HG02678 (cell line): ENCODE measurements around the gene BRD7.
A peak's percentile ranks its signal among the peaks of the same experiment; 100 is the strongest.
"Not testable (repeated sequence)": the region's sequence is repeated elsewhere in the genome, so short reads cannot be mapped to it uniquely, and the experiment has no call there.

ENCODE experiments used
- ATAC-seq: cut with Tn5 transposase; IDR thresholded peaks from one replicate; pipeline ENCODE4 v1.9.1; 2021; ENCODE audit warnings: mild to moderate bottlenecking, moderate library complexity; ENCODE audit not compliant: unreplicated experiment

BRD7 gene

DNA sequence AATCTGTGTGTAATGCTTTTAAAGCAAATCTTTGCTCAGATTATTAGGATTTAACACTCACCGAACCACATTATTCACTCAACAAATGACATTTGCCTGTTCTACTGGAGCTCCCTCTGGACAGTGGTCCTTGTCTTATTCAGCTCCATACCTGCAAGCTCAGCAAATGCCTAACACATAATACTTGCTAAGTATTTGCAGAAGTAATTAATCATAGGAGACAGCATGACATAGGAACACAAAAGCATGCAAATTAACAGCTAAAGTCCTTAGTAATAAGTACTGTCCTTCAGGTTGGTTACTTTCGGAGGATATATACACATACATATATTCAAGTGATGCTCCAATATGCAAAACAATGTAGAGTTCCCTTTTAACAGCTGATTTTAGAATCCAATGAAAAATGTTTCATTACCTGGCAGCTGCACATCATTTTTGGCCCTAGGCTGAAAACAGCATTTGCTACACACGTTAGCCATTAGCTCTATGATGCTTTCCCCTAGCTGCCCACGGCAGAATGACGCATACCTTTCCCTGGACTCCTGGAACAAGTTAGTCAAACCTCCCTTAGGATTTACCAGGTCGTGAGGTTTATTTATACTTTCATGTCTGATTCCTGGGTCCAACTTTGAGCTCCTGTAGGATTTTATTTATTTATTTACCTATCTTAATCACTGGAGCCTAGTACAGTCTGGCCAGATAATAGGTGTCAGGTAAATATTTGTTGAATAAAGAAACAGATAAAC, 8.6 kb downstream of the BRD7 start:
- ATAC-seq = no peak

DNA sequence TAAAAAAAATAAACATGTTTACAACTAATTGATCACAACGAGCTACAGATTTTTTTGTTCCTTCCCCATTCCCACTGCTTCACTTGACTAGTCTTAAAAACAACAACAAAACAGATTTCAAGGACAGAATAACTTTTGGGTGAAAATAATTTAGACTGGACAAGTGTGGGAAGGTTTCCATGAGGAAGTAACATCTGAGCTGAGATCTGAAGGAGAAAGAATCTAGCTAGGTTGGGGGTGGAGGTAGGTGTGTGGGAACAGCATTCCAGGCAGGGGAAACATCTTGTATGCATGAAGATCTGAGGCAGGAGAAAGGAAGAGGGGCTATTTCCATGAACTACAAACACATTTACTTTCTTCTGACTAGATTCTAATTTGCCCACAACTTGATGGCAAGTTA, 9.2 kb downstream of the BRD7 start:
- ATAC-seq = no peak

DNA sequence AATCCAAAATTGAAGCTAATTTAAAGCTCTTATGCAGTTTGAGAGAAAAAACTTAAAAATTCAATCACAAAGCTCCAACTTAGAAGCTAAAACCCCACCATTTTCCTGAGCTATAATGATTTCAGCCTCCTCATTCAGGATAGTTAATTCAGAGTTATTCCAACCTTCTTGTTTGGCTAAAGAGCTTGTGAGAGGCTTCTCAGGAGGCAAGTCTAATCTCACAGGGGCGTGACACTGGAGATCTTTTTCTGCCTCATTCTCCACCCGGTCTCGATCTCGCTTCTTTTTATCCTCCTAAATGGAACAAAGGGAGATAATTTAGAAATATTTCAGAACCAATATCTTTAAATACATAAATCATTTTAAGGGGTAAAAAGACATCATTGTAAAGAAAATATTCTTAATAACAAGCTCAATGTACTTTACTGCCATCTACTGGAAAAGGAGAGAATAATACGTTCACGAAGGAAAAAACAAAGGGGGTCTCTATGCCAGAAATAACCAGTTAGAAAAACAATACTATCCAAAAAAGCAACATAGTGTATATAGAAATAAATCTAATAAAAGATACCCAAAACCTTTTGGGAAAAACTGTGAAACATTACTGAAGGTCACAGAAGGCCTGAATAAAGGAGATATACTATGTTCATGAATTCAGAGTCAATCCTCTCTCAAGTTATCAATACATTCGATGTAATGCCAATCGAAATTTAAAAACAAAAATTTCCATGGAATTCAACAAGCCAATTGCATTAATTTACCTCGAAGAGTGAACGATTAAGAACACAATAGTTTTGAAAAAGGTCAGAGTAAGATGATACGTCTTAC, 13.9 kb downstream of the BRD7 start:
- ATAC-seq = no peak

DNA sequence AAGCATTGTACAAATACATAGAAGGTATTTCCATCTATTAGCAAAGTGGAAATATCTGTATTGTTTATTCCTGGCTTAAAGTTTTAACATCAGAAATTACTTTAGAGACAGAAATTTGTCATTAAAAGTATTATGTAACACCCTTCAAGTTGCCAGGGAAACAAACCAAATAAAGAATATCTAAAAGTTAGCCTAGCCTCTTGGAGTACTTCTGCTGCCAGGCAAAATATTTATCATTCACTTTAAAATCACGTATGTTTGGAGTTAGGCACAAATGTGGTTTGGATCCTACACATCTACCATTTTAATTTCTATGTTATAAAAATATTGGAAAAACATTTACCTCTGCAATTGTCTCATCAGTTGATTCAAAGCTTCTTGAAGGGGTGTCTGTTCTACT, 14.7 kb downstream of the BRD7 start:
- ATAC-seq = no peak

DNA sequence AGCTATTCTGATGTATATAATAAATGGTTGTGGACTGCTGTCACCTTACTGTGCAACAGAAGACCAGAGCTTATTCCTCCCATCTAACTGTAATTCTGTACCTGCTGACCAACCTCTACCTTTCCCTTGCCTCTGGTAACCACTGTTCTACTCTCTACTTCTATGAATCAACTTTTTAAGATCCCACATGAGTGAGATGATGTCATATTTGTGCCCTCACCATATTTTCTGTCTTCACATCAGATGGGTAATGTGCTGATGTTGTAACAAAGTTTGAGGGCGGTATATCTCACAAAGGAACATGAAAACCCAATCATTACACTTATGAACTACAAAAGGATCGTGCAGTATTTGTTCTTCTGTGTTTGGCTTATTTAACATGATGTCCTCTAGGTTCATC, 16.8 kb downstream of the BRD7 start:
- ATAC-seq = no peak

DNA sequence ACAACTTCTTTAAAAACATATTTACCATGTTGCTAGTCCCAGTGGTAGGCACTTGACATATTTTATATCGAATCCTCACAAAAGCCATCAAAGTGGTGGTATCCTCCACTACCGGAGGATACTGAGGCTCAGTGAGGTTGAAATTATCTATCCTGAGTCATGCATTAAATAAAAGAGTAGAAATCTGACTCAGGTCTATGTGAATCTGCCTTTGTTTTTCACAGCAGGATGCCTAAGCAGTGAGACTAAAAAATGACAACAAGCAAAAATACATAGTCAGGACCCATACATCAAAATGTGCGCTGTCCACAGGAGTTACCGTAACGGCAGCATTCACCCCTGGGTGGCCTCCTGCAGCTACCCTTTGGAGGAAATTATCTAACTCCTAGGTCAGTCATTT, 17.7 kb downstream of the BRD7 start:
- ATAC-seq = no peak

DNA sequence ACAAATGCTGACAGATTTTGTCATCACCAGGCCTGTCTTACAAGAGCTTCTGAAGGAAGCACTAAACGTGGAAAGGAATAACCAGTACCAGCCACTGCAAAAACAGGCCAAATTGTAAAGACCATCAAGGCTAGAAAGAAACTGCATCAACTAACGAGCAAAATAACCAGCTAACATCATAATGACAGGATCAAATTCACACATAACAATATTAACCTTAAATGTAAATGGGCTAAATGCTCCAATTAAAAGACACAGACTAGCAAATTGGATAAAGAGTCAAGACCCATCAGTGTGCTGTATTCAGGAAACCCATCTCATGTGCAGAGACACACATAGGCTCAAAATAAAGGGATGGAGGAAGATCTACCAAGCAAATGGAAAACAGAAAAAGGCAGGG, 23.6 kb downstream of the BRD7 start:
- not testable (repeated sequence) for ATAC-seq

DNA sequence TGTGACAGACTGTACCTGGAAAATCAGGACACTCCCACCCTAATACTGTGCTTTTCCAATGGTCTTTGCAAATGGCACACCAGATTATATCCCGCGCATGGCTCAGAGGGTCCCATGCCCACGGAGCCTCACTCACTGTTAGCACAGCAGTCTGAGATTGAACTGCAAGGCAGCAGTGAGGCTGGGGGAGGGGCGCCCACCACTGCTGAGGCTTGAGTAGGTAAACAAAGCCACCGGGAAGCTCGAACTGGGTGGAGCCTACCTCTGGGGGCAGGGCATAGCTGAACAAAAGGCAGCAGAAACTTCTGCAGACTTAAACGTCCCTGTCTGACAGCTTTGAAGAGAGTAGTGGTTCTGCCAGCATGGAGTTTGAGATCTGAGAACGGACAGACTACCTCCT, 25.2 kb downstream of the BRD7 start:
- not testable (repeated sequence) for ATAC-seq

DNA sequence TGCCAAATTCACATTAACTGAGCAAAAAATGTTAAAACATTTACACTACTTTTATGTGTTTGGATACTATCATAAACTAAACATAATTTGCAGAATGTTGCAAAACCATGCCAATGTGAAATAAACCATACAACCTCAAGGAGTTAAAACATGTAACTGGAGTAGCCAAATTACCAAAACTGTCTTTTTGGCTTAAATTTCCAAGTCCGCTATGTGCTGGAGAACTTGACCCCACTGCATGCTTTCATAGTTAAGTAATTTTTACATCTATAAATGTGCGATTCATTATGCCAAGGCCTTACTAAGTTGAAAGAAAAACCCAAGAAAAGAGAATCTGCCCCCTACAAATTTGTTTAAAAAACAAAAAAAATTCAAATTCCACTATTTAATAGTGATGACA, 28.2 kb downstream of the BRD7 start:
- ATAC-seq = no peak

DNA sequence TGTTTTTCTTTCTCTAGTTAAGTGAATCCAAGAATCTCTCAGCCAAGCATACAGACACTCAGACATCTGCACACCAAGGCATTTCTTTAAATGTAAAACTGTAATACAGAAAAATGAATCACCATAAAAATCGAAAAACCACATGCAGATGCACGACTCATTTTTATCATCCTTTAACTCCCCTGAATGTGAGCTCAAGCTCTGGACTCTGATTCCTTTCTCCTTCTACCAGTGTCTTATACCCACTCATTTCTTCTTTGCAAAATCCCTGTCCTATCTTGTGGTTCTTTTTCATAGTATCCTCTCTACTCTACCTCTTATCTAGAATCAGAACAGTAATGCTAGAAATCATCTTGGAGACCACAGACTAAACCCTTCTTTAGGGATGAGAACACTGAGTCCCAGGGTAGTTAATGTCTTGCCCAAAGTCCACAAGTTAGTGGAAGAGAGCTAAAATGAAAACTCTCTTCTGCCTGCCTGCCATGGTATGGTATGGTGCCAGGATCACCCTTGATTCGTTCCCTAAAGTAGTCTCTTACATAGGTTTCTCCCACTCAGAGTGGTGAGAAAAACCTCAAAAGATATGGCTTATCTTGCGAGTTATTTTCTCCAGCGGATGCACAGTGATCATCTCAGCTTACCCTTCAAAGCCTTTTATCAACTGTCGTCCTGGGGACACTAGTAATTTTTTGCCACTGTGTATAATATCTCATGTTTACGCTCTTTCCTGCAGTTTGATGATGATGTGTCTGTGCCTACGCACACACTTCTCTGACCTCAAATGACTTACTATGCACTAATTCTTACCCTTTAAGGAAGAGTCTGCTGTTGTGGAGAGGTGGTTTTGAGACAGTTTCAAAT, 30.2 kb downstream of the BRD7 start:
- no peak for ATAC-seq

DNA sequence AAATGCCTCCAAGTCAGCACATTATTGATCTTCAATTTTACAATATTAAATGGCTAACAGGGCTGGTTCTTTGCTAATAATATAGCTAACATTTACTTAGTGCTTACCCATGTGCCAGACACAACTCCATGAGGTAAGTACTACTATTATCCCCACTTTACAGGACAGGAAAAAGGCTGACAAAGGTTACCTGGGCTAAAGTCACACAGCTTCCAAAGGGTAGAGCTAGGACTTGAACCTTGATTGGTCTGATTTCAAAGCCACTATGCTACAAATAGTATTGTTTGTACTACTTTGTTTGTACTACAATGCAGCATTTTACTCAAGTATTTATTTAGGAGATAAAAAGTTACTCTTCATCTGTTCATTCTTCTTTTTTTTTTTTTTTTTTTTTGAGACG, 31.9 kb downstream of the BRD7 start:
- no peak for ATAC-seq

DNA sequence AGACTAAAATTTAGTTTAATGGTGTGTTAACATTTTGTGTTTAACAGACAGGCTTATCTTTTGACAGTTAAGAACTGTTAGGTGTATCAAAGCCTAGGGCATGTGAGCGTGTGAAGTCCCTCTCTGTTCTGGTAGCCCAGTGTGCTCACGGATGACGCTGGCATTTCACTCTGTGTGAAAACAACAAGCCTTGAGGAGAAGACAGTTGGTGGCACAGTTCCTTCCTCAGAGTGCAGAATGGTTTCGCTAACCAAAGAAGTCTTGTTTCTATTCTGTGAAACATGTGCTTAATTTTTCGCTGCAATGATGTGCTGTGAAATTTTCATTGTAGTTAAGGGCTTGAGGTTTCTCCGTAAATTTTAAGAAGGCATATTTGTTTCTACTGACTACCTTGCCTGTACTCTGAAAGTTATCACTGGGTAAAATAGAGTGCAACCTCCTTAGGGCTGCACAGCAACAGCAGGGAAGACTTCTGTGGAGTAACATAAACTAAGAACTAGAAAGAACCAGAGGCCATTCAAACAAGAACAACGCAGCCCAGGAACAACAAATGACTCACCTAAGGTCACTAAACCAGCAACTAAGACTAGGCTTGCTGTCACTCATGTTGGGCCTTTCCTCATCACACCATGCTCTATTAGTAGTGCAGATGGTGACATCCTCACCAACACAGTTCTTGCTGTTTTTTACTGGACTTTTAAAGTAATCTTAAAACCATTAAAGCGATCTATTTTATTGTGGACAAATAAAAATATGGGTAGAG, 33.4 kb downstream of the BRD7 start:
- ATAC-seq = no peak

DNA sequence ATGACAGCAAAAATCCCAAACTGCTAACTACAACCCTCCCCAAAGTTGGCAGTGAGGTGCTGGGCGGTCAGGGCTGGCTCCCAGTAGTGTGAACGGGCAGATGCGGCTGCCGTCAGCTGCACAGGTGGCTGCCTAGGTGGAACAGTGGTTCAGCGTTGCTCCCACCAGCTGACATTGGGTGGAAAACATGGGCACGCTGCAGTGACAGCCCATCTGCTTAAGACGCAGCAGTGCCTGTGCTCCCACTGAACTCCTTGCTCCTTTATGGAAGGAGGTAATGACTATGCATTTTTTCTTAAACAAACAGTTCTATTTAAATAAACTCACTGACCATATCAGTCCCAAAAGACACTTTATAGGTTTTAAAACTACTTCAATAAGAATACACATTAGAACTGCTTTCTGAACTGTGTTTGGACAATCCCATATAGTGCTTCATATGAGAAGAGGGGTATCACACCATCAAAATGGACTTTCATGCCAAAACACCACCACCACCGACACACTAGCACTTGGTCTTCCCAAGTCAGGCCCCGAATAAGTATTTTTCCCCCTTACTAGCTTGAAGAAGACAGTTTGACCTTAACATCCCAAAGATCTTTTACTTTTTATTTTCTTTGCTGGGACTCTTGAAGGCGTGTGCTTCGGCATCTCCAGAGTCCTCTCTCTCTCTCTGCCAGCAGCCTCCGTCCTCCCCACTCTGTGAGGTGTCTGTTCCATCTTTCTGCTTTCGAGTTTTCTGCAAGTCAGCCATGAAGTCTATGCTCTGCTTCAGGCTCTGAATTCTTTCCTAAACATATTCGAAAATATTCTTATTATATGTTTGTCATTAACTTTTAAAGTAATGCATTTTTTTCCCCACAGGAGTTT, 34.4 kb downstream of the BRD7 start:
- ATAC-seq = no peak

DNA sequence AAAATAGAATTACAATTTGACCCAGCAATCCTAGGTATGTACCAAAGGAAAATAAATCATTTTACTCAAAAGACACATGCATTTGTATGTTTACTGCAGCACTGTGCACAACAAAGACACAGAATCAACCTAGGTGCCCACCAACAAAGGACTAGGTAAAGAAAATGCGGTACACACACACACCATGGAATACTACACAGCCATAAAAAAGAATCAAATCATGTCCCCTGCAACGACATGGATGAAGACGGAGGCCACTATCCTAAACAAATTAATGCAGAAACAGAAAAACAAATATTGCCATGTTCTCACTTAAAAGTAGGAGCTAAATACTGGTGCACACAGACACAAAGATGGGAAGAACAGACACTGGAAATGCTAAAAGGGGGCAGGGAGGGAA, 36.2 kb downstream of the BRD7 start:
- no peak for ATAC-seq

DNA sequence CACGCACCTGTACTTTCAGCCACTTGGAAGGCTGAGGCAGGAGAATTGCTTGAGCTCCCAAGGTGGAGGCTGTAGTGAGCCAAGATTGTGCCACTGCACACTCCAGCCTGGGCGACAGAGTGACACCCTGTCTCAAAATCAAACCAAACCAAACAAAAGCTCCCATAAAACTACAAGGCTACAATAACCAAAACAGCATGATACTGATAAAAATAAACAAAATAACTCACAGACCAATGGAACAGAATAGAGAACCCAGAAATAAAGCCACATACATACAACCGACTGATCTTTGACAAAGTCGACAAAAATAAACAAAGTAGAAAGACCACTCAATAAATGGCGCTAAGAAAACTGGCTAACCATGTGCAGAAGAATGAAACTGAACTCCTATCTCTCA, 37.2 kb downstream of the BRD7 start:
- no peak for ATAC-seq

DNA sequence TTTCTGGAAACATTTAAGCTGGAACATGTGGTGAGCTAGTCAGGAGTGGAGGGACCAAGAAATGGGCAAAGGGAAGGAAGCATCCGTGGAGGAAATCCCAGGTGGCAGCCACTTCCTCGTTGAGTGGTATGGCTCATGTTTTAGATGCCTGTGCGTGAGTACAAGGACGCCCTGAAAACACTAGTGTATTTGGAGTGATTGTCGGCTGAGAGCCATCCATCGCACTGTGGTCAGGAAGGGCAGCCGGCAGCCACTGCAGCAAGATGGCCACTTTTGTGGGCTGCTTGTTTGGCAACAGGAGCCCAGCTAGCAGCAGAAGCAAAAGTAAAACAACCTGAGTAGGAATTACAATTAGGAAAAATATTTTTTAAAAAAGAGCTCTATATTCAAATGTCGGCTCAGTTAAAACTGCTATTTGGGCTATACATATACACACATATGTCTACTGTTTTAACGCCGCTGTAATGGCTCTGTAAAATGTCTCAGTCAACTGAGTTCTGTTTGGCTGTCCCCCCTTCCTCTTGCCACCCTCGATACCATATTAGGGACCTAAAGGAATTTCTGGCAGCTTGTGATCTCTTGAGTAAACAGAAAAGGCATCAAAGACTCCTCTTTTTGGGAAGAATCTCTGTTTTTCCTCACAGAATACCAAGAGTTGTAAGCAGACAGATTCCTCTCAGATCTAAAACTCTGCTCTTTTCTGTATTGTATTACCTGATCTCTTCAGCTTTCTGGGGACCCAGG, 39.2 kb downstream of the BRD7 start:
- no peak for ATAC-seq

DNA sequence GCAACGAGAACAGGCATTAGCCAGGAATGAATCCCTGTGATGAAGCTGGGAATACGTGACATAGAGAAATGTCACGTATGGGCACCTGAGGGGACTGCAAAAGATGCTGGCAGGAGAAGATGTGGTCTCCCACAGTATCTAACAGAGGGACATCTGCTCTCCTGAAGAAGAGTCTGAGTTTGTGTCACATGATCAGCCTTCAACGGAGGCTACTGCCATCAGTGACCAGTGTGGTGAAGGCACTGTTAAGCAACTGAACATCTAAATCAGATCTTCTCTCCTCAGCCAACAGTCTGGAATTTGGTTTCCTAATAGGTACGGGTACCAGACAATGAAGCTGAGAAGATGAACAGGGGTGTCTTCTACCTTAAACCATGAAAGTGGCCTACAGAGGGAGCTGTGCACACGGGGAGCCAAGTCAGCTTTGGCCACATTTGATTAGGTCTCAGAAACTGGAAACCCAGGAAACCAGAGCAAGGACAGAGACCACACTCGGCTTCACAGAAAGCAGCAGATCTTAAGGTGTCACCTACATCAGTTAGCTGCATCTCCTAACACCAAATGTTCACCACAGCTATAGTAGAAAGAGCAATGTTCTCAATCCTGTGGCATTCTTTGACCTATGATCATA, 41.8 kb downstream of the BRD7 start:
- ATAC-seq = peak; percentile 60

DNA sequence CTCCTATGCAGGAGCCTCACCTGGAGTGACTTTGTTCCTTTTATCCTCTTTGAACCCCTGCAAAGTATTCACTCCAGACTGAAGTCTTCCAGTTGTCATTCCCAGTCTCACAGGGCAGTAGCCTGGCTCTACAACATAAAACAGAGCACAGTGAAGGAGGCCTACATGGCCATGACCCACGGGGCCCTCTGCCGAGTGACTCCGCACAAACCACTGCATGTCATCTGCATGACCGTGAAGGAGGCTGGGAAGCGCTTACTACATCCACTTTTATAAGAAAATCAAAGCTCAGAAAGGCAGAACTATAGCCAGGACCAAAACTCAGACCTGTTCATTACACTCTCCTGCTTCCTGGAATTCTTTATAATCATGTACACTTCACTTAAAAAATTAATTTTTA, 42.5 kb downstream of the BRD7 start:
- ATAC-seq = no peak

DNA sequence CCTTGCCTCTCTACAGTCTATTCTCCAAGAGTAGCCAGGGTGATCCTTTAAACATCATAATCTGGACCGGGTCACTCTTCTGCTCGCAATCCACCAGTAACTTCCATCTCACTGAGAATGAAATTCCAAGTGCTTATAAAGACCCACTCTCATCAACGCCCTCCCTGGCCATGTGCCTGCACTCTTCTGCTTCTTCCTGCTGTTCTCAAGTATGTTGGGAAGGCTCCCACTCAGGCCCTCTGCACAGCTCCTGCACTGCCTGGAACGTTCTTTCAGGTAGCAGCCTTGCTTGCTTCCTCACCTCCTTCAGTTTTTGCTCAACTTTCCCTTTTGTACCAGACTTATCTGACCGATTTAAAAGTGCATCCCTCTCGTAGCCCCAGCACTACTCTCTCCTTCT, 44.4 kb downstream of the BRD7 start:
- no peak for ATAC-seq
